ENCODE data around the gene MAPK12.

The MAPK12 gene

DNA sequence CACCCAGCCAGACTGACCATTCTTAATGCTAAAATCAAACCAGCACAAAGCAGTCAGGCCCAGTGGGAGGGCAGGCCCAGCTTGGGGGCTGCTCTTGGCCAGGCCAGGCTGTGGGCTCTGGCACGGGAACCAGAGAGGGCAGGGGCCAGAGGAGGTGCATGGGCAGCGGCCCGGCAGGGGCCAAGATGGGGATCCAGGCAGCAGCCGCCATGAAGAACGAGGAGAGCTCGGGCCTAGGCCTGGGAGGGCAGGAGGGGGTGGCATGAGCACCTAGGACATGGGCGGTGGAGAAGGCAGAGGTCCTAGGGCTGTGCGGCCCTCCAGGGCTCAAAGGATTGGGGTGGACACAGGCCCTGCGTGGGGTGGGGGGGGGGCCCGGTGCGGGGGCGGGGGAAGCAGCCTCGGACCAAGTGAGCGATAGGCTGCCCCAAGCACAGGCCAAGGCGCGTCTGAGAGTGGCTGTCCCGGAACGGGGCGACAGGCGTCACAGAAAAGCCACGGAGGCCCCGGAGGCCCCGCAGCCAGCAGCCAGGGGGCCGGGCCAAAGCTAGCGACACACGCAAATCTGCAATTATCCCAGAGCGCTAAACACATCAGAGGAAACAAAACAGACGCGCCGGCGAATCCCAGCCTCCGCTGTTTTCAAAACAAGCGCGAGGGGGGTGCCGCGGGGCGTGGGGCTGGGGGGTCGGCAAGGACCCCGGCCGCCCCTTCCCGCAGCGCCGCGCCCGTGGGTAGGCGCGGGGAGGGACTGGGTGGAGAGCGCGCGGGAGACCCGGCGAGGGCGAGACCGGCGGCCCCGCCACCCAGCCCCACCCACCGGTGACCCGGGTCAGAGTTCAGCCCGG lies 37.7 kb upstream of the MAPK12 start:
- no peak for DNase-seq

DNA sequence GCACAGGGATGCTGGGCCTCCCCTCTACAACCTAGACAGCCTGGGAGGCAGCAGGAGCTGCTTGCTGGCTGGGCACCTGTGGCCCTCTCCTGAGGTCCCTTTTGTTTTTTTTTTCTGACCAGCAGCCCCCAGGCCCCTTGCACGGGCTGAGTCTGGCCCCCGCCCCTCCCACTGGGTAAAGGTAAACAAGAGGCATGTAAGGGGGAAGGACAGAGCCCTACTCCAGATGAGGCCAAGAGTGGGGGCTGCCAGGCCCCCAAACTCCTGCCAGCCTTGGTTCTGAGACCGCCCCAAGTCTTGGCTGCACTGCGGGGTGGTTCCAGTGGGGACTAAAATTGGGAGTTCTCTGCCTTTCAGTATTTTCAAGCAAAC lies 36.8 kb upstream of the MAPK12 start:
- no peak for DNase-seq

DNA sequence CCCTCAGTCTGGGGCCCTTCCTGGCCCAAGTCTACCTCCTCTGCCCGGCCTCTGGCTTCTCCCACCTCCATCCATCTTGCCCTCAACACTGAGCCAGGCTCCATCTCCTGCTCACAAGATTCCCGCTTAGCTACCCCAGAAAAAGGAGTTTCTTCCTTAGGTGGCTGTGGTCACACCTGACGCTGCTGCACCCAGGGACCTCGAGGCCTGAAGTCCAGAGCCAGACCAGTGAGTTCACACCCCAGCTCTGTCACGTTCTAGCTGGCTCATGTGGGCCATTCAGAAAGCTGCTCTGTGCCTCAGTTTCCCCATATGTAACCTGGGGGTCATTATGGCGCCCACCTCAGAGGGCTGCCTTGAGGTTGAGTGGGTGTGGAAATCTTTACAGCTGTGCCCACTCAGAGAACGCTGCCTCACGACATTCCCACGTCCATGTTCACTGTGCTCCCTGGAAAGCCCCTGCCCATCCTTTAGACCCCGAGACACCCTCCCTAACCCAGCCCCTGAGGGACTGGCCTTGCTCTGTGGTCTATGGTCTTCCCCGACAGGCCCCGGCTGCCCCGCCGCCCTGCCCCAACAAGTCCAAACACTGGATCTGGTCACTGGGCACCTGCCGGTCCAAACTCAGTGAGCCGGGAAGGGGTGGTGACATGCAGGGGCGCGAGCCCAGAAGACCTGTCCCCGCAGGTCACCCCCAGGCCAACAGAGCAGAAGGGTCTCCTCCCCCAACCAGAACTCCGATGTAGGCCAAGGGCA lies 36.2 kb upstream of the MAPK12 start:
- DNase-seq, result no peak

DNA sequence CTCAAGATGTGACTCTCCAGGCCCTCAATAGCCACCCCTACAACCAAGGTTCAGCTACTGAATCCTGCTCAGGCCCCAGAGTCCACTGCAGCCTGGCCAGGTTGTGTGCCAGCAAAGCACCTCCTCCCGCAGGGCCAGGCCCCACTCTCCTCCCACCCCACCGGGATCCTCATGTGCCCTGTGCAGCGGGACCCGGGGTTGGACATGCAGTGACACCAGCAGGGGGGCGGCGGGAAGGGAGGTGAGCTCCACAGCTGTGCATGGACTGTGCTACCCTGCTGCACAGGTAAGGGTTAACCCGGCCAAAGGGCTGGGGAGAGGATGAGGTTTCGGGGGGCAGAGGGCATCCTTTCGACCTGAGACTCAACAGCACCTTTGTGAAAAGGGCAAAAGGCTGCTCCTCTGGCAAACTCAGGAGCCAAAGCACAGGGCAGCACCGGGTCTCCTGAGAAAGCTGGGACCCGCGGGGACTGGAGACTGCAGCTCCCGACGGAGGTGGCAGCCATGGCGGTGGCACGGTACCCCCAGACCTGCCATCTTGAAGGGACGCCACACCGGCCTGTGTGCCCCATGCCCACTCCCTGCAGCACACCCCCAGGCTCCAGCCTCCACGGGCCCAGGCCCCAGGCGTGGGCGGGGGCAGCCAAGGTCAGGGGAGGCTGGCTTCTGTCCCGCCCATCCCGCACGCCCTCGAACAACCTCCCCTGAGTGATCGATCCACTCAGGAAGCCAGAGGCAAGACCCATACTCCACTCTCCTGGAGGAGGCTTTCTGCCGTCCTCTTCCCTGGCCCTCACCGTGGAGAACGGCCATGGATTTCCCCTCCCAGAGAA lies 35.4 kb upstream of the MAPK12 start:
- DNase-seq, result no peak

DNA sequence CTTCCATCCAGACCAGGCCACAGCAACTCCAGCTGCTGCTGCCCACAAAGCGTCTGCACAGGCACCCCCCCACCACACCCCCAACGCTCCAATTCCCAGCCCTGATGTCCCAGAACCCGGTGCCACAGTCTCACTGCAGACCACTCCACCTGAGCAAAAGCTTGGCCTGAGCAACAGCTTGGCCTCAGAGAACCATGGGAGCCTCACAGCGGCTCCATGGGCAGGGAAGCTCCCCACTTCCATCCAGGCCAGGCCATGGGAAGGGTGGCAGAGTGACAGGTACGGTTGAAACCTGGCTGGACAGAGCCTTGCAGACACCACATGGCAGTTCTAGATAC lies 32.8 kb upstream of the MAPK12 start:
- DNase-seq, result no peak

DNA sequence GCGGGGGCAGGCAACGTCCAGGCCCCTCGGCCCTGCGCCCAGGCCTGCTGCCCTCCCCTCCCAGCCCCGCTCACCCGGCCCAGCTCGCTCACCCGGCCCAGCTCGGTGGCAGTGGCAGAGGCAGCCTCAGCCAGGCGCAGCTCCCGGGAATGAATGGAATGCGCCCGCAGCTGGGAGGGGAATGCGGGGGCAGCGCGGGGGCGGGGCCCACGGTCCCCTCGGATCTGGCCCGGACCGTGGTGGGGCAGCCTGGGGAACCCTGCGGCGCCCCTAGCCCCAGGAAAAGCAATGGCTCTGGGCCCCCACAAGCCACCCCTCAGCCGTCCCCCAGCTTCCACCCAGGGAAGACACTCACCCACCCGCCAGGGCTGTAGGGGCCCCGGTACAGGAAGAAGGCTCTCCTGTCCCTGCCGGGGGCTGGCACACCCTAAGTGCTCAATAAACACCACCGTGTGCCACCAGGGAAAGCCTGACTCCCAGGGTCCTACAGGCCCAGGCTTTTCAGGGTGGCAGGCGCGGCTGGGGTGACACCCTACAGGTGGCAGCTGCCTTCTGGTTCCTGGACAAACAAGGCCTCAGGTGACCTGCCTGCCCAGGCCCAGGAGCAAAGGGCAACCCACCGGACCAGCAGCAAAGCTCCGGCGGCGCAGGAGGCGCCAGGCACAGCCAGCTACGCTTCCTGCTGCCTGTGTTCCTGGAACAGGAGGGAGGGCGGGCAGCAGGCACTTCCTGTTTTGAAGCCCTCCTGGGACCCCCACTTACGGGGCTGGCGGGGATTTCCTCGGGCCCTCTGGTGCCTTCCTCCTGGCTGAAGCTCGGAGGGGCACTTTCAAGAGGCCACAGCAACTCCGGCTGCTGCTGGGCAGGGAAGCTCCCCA lies 32.2 kb upstream of the MAPK12 start:
- DNase-seq, result no peak

DNA sequence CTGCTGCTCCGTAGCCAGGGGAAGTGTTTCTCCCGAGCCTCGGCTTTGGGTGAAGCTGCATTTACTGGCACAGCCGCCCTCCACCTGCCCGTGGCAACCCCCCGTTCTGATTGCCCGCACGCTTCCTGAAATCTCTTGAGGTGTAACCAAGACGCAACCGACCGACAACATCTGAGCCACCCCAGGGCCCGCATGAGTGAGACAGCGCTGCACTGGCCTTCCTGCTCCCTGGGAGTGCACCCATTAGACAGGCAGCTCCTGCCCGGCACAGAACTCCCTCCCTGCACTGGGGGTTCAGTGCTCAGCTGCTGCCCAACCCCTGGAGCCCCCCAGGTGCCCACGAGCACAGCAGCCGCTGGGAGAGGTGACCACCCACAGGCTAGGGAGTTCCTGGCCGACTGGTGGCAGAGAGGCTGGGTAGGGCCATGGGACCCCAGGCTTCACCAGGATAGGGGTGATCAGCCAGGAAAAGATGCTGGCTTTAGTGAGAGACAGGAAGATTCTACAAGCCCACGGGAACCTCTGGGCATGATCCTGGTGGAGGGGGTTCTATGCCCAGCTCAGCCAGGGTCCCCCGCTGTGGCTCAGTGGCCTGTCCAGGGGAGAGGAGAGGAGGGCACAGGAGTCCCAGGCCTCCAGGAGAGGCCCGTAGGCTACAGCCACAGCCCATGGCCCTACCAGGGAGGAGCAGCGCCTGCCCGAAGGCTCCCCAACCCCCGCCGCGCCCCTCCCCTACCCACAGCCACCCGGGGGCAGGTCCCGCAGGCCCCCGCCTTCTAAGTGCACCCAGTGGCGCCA lies 31.4 kb upstream of the MAPK12 start:
- no peak for DNase-seq

DNA sequence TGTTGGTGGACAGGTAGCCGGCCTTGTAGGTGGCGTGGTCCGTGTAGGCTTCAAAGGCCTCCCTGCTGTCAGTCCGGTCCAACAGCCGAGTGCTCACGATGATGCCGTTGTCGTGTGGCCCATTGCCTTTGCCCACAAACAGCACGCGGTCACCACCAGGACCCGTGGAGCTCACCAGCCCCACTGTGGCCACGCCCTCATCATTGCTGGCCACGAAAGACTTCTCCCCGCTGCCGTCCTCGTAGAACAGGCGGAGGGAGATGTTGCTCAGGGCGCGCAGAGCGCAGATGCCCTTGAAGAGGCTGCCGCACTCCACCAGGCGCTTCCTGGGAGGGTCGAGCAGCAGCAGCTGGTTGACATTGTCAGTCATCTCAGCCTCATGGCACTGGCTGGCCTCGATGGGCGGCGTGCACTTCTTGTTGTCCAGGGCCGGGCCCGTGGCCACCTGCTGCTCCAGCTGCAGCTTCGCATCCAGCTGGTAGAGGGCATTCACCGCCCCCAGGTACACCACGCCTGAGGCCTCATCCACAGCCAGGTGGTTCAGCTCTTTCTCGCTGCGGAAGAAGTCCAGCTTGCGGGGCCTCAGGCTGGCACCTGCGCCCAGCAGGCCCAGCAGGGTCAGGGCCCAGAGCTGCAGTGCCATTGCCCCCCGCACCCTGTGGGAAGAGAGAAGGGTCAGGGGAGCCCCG lies 28.6 kb upstream of the MAPK12 start:
- DNase-seq, result no peak

DNA sequence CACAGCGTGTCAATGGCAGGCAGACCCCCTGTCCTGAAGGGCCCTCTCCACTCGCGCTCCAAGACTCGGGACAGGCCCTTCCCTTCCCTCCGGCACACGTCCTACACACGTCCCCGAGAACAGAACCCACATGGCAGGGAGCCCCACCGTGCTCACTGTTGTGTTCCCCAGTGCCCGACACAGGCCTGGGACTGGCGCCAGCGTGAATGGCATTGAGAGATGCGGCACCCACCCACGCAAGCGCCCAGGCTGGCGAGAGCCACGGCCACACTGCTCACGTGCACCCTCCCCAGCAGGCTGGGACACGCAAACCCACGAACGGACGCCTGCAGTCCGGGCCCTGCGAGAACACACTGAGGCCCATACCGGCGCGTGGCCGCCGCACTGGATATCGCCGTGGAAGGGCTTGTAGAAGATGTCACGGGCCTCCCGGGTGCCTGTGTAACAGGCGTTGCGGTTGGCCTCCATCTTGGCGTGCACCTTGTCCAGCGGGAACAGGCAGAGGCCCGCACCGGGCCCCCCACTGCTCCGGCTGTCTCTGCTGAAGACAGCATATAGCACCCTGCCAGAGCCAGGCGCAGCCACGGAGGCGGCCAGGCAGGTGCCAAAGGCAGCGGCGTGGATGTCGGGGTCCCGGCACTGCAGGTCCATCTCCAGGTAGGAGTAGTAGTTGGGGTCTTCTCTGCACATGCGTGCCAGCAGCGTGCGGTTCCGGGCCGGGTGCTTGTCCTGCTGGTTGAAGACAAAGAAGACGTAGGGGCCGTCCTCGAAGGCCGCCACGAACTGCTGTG lies 27.9 kb upstream of the MAPK12 start:
- no peak for DNase-seq

DNA sequence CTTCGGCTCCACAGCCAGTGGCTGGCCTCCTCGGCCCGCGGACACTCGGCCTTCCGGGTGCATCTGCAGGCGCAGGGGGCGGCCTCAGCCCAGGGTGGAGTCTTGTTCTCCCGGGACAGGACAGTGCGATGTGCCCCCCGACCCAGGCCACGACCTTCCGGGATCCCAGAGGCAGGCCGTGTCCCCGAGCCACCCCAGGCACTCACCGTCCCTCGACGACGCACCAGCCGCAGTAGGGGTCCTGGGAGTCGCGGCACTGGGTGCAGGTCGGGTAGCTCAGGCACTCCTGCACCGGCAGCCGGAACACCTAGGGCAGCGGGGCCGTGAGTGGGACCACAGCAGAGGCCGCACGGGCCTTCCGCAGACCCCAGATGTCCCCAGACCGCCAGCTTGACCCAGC lies 26.2 kb upstream of the MAPK12 start:
- no peak for DNase-seq

DNA sequence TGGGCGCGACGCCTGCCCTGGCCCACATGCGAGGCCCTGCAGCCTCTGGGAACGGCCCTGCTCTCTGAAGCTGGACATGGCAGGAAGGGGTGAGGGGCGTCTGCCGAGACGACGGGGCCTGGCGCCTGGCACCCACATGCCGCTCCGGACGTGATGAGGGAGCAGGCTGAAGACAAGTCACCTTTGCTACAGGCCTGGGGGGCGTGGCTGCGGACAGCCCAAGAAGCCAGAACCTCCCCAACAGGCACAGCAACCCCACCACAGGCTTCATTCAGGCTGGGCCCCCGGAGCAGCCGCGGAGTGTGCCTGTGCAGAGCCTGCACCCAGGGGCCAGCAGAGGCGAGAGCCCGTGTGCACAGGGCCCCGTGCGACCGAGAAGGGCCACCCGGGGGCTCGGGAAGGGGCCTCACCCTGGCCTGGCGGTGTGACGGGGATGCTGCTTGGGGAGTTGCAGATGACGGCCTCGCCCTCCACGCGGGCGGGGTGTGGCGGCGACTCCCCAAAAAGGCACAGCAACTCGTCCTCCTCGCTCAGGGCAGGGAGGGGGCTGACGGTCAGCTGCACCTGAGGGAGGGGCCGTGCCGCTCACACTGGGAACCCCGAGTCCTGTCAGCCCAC lies 25.3 kb upstream of the MAPK12 start:
- no peak for DNase-seq

DNA sequence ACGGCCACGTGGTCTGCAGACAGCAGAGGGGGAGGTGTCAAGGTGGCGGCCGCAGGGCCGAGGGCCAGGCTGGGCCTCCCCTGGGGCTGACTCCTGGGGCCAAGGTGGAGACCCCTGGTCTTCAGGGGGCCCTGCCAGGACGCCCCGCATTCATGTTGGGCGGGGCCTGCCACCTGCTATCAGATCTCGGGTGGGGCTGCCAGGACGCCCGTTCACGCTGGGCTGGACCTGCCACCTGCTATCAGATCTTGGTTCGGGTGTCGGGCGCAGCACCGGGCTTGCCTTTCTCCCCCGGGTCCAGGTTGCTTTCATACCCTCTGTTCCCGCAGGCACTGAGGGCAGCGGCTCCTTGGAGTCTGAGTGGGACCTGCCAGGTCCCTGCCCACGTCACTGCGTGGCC lies 24.8 kb upstream of the MAPK12 start:
- no peak for DNase-seq

DNA sequence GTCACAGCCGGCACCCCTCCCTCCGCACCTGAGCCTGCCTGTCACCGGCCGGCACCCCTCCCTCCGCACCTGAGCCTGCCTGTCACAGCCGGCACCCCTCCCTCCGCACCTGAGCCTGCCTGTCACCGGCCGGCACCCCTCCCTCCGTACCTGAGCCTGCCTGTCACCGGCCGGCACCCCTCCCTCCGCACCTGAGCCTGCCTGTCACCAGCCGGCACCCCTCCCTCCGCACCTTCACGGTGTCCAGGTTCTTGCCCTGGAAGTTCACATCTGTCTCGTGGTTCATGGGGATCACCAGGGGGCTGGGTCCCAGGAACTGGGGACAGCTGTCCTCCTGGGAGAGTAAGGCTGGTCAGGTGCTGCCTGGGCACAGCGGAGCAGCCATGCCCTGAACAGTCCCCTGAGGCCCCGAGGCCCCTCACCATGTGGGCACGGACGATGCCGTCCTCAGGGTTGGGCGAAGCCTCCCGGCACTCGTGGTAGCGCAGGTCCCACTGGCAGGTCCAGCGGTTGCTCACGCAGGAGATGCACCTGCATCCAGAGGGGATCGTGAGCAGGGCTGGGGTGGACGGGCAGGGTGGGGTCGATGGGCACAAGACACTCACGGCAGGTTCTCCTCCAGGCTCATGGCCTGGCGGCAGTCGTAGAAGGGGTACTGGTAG lies 24.2 kb upstream of the MAPK12 start:
- DNase-seq, result no peak

DNA sequence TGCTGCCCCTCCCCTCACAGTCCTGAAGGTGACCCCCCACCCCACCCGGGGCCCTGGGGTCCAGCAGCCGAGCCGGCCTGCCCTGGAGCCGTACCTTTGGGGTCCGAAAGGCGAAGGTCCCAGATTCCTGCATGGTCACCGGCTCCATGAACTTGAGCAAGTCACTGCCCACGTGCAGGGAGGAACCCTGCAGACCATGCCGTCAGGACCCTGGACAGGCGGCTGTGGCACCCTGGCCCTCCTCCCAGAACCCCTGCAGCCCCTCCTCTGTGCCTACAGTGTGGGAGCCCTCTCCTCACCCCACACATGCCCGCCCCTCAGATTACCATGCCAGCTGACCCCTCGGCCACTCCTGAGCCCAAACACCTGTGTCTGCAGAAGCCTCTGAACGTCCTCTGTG lies 23.0 kb upstream of the MAPK12 start:
- no peak for DNase-seq

DNA sequence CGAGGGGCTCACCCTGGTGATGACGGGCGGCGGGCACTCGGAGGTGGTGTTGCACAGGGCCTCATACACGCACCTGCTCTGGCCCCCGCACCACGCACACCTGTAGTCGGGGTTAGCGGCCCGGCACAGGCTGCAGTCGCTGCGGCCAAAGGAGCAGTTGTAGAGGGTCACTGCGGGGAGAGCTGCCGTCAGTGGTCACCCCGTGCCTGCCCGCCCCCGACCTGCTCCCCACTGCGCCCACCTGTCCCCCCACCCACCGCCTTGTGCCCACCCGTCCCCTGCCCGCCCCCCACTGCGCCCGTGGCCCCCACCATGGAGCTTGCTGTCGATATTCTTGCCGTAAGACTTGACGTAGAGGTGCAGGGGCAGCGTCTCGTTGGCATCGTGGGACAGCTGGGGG lies 22.3 kb upstream of the MAPK12 start:
- no peak for DNase-seq

DNA sequence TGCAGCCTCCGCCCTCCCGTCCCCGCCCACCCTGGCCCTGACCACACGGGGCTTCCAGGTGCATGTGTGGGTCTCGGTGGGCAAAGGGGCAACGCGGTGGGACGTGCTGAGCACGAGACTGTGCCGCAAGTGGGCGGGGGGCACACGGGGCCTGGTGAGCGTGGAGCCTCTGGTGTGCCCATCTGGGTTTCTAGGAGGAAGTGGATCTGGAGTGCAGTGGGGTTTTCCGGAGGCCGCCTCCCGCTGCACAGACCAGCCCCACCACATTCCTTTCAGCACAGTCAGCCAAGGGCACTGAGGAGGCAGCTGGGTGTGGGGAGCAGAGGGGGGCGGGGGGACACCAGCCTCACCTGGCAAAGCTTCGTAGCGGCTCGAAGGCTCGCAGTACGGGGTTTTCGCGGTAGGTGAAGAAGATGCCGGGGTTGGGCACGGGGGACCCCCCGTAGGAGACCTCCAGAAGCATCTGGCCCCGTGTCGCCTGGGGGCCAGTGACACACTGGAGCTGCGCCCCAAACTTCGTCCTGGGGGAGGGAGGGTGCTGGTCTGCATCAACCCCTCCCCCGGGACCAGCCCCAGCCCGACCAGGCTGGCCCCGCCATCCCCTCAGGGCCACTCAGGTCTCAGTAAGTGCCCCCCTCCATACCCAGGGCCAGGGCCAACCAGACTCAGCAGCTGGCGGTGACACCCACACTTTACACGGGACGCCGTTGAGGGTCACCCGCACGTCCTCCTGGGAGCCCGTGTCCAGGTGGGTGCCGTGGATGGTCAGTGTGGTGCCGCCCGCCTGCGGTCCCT lies 21.1 kb upstream of the MAPK12 start:
- DNase-seq, result no peak

DNA sequence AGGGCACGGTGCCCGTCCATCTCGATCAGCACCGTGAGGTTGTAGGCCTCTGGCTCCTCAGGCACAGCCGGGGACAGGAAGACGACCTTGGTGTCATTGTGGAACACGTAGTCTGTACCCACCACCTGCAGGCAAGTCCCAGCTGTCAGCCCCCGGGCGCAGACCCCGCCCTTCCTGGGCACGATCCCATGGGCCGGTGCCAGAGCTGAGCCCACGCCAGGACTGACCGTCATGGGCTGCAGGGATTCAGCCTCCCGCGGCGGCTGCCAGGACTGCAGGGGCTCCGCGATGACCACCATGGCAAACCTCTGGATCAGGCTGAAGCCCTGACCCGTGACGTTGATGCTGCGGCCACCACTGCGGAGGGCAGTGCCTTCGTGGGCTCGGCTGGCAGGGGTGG lies 20.5 kb upstream of the MAPK12 start:
- DNase-seq, result no peak

DNA sequence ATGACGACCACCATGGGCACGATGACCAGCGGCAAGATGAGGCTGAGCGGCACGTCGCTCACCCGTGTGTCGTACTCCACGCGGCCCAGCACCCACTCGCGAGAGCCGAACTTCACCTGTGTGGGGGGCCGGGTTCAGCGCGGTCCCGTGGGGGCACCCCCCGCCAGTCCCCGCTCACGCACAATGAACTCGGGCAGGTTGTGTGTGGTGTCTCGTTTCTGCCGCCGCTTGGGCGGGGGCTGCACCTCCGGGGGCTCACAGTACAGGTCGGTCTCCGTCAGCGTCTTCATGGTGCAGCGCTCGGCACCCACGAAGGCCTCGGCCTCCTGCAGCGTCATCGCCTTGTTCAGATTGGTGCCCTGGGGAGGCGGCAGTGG lies 19.9 kb upstream of the MAPK12 start:
- no peak for DNase-seq
